GM23338 (cell line): ENCODE measurements around the gene PGGT1B.

Source experiments
- CREB1 ChIP-seq: fragments of 250-450 bp; sonication (Bioruptor Pico); IDR thresholded peaks from 2 replicates; pipeline ENCODE4 v1.5.0; 2020; ENCODE audit warnings: low read depth, mild to moderate bottlenecking, moderate library complexity
- EZH2 ChIP-seq: fragments of 200-600 bp; sonication (generic); IDR thresholded peaks from one replicate; pipeline ENCODE4 v1.8.0; 2017; ENCODE audit warnings: antibody characterized with exemption, mild to moderate bottlenecking, low read depth; ENCODE audit not compliant: unreplicated experiment
- EZH2phosphoT487 ChIP-seq: fragments of 200-600 bp; sonication (generic); IDR thresholded peaks from one replicate; pipeline ENCODE4 v1.8.1; 2018; ENCODE audit warnings: antibody characterized with exemption; ENCODE audit not compliant: unreplicated experiment
- JUNB ChIP-seq: IDR thresholded peaks from one replicate; pipeline ENCODE4 v1.6.1; 2016; ENCODE audit warnings: antibody characterized with exemption; ENCODE audit not compliant: unreplicated experiment
- NANOG ChIP-seq: IDR thresholded peaks from 2 replicates; pipeline ENCODE4 v1.6.1; 2016; ENCODE audit warnings: antibody characterized with exemption, borderline replicate concordance
- POLR2AphosphoS5 ChIP-seq: IDR thresholded peaks from 2 replicates; pipeline ENCODE4 v1.6.1; 2016; ENCODE audit warnings: antibody characterized with exemption, low read depth
- STAT1 ChIP-seq: IDR thresholded peaks from one replicate; pipeline ENCODE4 v1.6.1; 2016; ENCODE audit warnings: antibody characterized with exemption; ENCODE audit not compliant: unreplicated experiment
- ZNF114 ChIP-seq: fragments of 250-450 bp; sonication (Bioruptor Pico); IDR thresholded peaks from 2 replicates; pipeline ENCODE4 v1.5.0; 2020; ENCODE audit warnings: mild to moderate bottlenecking, moderate library complexity
- ZNF331 ChIP-seq: fragments of 250-450 bp; sonication (Bioruptor Pico); IDR thresholded peaks from 2 replicates; pipeline ENCODE4 v1.5.0; 2020; ENCODE audit warnings: low read depth, mild to moderate bottlenecking, moderate library complexity
- TF ChIP-seq, protein P1 (sequence below), 2 experiments: fragments of 200-600 bp in 1 of 2; sonication (generic) in 1 of 2; conservative IDR thresholded peaks; 2 replicates each; pipeline versions ENCODE4 v1.5.1 to v1.6.1; 2016 to 2017; ENCODE audit warnings: antibody characterized with exemption in 2 of 2, low read depth in 2 of 2, mild to moderate bottlenecking in 2 of 2, moderate library complexity in 1 of 2
- TF ChIP-seq, protein P2 (sequence below): IDR thresholded peaks from one replicate; pipeline ENCODE4 v1.6.1; 2018; ENCODE audit warnings: antibody characterized with exemption; ENCODE audit not compliant: unreplicated experiment
- TF ChIP-seq, protein P3 (sequence below): IDR thresholded peaks from 2 replicates; pipeline ENCODE4 v1.6.1; 2016; ENCODE audit warnings: antibody characterized with exemption
- TF ChIP-seq, protein P4 (sequence below): fragments of 250-450 bp; sonication (Bioruptor Pico); IDR thresholded peaks from 2 replicates; pipeline ENCODE4 v1.5.0; 2020; ENCODE audit warnings: mild to moderate bottlenecking, moderate library complexity

DNA sequence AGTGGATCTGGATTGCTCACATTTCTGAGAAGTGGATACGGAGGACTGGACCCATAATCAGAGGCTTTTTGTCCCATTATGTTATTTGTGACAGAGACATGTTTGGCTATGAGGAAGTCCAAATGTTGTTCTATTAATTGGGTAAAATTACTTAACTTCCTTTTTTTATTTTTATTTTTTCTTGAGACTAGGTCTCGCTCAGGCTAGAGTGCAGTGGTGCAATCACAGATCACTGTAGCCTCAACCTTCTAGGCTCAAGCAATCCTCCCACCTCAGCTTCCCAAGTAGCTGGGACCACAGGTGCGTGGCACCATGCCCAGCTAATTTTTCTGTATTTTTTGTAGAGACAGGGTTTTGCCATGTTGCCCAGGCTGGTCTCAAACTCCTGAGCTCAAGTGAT lies 11.9 kb upstream of the PGGT1B start:
- TF ChIP-seq, protein P1, sequence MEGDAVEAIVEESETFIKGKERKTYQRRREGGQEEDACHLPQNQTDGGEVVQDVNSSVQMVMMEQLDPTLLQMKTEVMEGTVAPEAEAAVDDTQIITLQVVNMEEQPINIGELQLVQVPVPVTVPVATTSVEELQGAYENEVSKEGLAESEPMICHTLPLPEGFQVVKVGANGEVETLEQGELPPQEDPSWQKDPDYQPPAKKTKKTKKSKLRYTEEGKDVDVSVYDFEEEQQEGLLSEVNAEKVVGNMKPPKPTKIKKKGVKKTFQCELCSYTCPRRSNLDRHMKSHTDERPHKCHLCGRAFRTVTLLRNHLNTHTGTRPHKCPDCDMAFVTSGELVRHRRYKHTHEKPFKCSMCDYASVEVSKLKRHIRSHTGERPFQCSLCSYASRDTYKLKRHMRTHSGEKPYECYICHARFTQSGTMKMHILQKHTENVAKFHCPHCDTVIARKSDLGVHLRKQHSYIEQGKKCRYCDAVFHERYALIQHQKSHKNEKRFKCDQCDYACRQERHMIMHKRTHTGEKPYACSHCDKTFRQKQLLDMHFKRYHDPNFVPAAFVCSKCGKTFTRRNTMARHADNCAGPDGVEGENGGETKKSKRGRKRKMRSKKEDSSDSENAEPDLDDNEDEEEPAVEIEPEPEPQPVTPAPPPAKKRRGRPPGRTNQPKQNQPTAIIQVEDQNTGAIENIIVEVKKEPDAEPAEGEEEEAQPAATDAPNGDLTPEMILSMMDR (conservative IDR thresholded peaks at IDR 0.05; ENCODE audit: low read depth in 2 of 2): no peak
- TF ChIP-seq, protein P2, sequence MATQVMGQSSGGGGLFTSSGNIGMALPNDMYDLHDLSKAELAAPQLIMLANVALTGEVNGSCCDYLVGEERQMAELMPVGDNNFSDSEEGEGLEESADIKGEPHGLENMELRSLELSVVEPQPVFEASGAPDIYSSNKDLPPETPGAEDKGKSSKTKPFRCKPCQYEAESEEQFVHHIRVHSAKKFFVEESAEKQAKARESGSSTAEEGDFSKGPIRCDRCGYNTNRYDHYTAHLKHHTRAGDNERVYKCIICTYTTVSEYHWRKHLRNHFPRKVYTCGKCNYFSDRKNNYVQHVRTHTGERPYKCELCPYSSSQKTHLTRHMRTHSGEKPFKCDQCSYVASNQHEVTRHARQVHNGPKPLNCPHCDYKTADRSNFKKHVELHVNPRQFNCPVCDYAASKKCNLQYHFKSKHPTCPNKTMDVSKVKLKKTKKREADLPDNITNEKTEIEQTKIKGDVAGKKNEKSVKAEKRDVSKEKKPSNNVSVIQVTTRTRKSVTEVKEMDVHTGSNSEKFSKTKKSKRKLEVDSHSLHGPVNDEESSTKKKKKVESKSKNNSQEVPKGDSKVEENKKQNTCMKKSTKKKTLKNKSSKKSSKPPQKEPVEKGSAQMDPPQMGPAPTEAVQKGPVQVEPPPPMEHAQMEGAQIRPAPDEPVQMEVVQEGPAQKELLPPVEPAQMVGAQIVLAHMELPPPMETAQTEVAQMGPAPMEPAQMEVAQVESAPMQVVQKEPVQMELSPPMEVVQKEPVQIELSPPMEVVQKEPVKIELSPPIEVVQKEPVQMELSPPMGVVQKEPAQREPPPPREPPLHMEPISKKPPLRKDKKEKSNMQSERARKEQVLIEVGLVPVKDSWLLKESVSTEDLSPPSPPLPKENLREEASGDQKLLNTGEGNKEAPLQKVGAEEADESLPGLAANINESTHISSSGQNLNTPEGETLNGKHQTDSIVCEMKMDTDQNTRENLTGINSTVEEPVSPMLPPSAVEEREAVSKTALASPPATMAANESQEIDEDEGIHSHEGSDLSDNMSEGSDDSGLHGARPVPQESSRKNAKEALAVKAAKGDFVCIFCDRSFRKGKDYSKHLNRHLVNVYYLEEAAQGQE: no peak
- TF ChIP-seq EZH2 (no peak), POLR2AphosphoS5 (no peak), EZH2phosphoT487 (no peak), CREB1 (no peak), STAT1 (no peak), NANOG (no peak), ZNF114 (CRISPR knock-in tag) (no peak), JUNB (no peak), ZNF331 (CRISPR knock-in tag) (no peak)
- TF ChIP-seq, protein P3, sequence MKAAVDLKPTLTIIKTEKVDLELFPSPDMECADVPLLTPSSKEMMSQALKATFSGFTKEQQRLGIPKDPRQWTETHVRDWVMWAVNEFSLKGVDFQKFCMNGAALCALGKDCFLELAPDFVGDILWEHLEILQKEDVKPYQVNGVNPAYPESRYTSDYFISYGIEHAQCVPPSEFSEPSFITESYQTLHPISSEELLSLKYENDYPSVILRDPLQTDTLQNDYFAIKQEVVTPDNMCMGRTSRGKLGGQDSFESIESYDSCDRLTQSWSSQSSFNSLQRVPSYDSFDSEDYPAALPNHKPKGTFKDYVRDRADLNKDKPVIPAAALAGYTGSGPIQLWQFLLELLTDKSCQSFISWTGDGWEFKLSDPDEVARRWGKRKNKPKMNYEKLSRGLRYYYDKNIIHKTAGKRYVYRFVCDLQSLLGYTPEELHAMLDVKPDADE: no peak
- TF ChIP-seq, protein P4, sequence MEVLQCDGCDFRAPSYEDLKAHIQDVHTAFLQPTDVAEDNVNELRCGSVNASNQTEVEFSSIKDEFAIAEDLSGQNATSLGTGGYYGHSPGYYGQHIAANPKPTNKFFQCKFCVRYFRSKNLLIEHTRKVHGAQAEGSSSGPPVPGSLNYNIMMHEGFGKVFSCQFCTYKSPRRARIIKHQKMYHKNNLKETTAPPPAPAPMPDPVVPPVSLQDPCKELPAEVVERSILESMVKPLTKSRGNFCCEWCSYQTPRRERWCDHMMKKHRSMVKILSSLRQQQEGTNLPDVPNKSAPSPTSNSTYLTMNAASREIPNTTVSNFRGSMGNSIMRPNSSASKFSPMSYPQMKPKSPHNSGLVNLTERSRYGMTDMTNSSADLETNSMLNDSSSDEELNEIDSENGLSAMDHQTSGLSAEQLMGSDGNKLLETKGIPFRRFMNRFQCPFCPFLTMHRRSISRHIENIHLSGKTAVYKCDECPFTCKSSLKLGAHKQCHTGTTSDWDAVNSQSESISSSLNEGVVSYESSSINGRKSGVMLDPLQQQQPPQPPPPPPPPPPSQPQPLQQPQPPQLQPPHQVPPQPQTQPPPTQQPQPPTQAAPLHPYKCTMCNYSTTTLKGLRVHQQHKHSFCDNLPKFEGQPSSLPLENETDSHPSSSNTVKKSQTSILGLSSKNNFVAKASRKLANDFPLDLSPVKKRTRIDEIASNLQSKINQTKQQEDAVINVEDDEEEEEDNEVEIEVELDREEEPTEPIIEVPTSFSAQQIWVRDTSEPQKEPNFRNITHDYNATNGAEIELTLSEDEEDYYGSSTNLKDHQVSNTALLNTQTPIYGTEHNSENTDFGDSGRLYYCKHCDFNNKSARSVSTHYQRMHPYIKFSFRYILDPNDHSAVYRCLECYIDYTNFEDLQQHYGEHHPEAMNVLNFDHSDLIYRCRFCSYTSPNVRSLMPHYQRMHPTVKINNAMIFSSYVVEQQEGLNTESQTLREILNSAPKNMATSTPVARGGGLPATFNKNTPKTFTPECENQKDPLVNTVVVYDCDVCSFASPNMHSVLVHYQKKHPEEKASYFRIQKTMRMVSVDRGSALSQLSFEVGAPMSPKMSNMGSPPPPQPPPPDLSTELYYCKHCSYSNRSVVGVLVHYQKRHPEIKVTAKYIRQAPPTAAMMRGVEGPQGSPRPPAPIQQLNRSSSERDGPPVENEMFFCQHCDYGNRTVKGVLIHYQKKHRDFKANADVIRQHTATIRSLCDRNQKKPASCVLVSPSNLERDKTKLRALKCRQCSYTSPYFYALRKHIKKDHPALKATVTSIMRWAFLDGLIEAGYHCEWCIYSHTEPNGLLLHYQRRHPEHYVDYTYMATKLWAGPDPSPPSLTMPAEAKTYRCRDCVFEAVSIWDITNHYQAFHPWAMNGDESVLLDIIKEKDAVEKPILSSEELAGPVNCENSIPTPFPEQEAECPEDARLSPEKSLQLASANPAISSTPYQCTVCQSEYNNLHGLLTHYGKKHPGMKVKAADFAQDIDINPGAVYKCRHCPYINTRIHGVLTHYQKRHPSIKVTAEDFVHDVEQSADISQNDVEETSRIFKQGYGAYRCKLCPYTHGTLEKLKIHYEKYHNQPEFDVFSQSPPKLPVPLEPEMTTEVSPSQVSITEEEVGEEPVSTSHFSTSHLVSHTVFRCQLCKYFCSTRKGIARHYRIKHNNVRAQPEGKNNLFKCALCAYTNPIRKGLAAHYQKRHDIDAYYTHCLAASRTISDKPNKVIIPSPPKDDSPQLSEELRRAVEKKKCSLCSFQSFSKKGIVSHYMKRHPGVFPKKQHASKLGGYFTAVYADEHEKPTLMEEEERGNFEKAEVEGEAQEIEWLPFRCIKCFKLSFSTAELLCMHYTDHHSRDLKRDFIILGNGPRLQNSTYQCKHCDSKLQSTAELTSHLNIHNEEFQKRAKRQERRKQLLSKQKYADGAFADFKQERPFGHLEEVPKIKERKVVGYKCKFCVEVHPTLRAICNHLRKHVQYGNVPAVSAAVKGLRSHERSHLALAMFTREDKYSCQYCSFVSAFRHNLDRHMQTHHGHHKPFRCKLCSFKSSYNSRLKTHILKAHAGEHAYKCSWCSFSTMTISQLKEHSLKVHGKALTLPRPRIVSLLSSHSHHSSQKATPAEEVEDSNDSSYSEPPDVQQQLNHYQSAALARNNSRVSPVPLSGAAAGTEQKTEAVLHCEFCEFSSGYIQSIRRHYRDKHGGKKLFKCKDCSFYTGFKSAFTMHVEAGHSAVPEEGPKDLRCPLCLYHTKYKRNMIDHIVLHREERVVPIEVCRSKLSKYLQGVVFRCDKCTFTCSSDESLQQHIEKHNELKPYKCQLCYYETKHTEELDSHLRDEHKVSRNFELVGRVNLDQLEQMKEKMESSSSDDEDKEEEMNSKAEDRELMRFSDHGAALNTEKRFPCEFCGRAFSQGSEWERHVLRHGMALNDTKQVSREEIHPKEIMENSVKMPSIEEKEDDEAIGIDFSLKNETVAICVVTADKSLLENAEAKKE (CRISPR knock-in tag): no peak
